IPS-18c (cell line): ENCODE measurements around the gene CAMK2B.

Experiments
- H3K4me3 ChIP-seq: 2 replicates; pipeline ENCODE4 v1.7.0; 2013; ENCODE audit warnings: low read depth, mild to moderate bottlenecking, low read length, moderate library complexity; ENCODE audit not compliant: insufficient read depth
- H3K9me3 ChIP-seq: one replicate; pipeline ENCODE4 v1.6.1; 2013; ENCODE audit warnings: mild to moderate bottlenecking, low read length, moderate library complexity; ENCODE audit not compliant: control insufficient read depth, insufficient read depth

The CAMK2B gene

DNA sequence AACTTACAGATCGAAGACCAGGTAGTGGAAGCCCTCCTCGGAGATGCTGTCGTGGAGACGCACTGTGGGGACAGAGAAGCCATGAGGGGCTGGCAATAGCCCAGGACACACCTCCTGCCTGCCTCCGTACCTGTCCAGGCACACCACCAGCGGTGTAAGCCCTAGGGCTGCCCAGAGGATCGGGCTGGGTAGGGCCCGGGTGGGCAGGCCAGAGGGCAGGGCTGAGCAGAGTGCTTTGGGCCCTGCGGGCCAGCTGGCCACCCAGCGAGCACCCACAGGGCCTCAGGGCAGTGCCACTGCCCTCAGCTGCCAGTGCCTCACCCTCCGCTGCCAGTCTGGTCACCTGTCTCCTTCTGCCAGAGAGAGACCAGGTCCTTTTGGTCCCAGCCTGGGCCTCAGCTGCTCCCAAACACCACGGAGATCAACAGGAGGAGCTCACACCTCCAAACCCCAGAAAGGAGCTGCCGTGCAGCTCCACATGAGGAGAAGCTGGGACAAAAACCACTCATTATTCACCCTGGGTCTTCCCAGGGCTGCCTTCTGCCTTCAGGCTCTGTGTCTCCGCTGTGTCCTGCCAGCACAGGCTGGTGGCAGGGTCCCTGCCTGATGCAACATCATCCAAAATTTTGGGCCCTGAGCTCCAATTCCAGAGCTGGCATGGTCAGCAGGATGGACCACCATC is 66.4 kb downstream of the CAMK2B start:
- H3K9me3 ChIP-seq, result no peaks in the 10 kb centered on the region
- H3K4me3 ChIP-seq, result no peak overlapping the region

DNA sequence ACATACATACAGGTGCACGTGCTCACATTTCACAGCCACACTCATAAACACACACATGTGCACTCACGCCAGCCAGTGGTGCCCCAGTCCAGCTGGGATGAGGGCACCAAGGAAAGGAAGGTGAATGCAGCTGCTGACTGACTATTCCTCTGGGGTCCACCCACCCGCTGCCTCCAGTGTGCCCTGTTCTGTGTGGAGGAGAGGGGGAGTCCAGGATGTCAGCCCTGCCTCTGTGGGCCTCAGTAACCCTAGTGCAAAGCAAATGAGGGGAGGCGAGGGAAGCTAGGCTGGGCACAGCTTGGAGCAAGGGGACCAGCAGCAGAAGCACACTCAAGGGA is 67.0 kb downstream of the CAMK2B start:
- Histone ChIP-seq H3K4me3 (no peak overlapping the region), H3K9me3 (no peaks in the 10 kb centered on the region)

DNA sequence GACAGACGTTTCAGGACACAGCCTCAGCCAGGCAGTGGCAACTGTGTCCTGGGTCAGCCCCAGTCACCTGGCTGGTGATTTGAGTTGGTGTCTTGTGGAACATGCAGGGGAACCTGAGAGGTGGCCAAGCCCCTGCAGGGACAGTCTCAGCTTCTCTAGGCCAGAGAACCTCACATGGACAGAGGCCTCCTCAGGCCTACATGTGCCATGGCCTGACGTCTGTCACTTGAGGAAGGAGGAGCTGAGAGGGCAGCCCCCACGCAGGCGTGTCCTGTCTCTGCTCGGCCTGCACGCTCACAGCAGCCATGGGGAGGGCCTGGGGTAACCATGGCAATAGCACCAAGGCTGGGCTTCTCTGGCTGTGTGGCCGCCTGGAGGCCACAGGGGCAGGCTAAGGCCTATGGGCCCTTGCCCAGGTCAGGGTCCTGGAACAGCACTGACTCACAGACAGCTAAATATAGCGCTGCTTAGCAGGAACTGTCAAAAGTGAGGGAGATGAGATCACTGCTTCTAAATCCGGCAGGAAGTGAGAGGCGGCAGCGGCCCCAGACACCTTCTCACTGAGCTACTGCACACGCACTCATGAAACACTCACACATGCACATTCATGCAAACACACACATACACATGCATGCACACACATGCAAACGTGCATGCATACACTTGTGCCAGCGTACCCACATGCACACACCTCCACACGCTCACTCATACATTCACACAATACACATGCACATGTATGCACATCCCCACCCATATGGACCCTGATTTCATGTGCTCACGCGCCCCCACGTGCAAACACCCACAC is 67.6 kb downstream of the CAMK2B start:
- H3K9me3 ChIP-seq, result no peaks in the 10 kb centered on the region
- no peak overlapping the region for H3K4me3 ChIP-seq

DNA sequence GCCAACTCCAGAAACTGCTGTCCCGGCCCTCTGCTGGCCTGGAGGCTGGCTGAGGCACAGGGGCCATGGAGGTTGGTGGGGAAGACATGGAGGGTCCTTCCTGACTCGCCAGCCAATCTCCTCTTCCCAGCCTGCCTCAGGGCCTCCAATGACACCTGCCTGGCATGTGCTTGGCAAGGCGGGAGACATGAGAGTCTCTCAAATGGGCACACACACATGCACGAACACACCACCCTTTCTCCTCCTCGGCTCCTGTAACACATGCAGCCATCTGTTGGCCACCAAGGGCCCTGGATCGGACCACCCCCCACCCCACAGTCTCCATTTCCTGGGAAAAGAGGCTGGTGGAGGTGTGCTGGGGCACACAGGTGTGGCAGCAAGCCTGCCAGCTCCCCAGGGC is 68.2 kb downstream of the CAMK2B start:
- no peaks in the 10 kb centered on the region for H3K9me3 ChIP-seq

DNA sequence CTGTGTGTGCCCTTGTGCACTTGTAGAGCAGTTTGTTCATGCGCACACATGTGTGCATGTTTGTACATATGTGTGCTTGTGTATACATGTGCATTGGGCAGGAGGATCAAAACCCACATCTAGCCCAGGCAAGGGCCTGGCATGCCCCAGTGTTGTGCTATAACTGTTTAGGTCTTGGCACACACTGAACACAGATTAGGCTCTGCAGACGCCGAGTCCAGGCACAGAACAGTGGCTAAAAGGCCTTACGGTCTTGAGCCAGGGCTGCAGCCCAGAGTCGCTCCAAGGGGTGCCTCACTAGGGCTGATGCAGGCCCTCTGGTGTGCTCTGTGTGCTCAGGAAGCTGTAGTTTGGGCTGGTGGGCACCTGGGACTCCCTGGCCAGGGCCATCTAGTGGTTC is 68.9 kb downstream of the CAMK2B start:
- Histone ChIP-seq H3K9me3 (no peaks in the 10 kb centered on the region), H3K4me3 (no peak overlapping the region)

More for the DNA sequence above, 68.2 kb downstream of the CAMK2B start:
- no peak overlapping the region for H3K4me3 ChIP-seq

DNA sequence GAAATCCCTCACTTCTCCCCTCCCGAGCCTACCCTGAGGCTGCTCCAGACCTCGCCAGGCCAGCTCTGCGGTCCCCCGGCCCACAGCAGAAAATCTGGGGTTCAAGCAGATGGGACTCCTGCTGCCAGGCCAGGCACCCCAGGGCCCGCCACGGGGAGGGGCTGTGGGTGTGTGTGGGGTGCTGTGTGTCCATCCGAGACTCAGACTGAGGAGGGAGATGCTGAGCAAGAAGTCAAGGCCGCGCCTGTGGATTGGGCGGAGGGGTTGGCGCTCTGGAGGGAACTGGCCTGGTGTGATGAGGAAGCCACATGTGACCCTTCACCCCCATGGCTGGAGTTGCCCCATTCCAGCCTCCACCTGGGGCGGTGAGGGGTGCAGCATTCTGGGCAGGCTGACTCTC is 73.5 kb downstream of the CAMK2B start:
- Histone ChIP-seq H3K4me3 (no peak overlapping the region), H3K9me3 (no peaks in the 10 kb centered on the region)

DNA sequence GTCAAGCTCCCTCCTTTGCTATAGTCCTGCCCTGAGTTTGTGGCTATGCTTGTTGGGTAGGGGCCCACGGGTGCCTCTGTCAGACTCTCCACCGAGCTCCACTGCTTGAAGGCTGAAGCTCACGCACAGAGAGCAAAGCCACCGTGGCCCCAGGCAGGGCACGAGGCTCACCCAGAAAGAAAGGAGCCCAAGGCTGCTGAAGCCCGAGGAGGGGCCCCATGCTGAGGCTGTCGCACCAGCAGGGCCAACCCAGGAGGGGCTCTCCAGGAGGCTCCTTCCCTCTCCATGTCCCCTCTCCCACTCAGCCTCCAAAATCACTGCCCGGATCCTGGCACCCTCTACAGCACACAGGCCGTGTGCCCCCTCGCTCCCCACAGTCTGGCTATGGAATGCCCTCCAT is 74.1 kb downstream of the CAMK2B start:
- H3K9me3 ChIP-seq, result no peaks in the 10 kb centered on the region
- no peak overlapping the region for H3K4me3 ChIP-seq

DNA sequence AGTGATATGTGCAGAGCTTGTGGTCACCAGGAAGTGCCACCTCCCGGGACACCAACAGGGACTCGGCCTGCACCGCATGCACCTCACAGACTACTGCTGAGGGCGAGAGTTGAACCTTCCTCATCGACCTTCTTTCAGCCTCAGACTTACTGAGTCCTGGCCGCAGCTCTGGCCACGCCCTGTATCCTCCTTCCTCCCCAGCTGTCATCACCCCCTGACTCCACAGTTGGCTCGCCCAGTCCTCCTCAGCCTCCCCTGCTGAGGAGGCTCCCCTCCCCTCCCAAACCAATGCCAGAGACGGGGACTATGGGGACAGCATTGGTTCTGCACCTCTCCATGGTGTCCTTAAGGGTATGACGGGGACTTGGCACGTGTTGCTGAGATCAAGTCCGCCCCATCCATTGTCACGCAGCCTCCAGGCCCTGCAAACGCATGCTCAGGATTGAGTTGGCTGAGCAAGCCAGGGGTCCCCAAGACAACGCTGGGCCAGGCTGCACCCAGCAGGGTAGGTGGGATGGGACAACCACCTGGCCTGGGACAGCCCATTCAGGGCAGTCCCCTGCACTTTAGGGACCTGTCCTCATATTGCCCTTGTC is 75.7 kb downstream of the CAMK2B start:
- Histone ChIP-seq H3K4me3 (no peak overlapping the region), H3K9me3 (no peaks in the 10 kb centered on the region)

DNA sequence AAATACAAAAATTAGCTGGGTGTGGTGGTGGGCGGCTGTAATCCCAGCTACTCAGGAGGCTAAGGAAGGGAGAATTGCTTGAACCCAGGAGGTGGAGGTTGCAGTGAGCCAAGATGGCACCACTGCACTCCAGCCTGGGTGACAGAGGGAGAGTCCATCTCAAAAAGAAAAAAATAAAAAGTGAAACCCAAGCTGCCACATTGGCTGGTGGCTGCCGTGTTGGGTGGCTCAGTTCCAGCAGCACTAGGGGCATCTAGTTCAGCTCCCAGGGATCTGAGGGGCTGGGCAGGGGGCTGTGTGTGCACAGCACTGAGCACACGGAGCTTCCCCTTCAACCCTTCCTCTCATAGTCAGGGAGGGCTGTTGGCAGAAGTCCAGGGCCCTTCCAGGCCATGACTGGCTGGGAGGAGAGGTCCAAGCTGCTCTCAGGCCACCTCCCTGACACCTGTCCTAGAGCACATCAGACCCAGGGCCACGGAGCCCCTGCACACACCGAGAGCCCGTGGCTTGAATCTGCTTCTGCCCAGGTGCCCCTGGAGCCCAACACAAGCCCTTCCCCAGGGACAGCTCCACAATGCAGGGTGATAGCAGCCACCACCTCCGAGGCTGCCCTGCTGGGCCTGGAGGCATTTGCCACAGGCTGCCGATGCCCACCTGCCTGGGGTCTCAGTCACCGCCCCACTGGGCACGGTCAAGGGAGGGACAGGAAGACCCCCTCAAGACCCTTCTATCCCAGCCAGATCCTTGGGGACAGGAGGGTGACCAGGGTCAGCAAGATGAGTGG is 77.3 kb downstream of the CAMK2B start:
- no peaks in the 10 kb centered on the region for H3K9me3 ChIP-seq
- H3K4me3 ChIP-seq, result no peak overlapping the region

DNA sequence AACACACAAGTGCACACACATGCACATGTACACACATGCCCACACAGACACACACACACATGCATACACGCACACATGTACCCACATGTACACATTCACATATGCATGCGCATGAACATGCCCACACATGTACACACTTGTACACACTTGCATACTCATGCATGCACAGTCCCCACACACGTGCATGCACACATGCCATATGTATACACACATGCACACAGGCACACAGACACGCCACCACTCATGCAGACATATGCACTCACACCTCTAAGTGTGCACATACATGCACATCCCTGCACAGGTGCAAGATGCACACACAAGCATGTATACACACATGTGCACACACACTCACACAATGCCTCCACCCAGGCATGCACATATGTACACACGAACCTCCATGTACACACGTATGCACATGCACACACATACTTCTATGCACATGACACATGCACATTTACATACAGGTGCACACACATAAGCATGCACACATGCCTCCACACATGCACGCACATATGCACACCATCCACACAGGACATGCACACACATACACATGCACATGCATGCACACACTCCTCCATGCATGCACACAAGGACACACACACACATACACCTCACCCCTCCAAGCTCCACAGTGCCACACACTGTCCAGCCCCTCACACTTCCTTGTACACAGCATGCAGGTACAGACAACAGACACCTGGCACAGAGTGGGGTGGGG is 78.8 kb downstream of the CAMK2B start:
- no peaks in the 10 kb centered on the region for H3K9me3 ChIP-seq
- no peak overlapping the region for H3K4me3 ChIP-seq

DNA sequence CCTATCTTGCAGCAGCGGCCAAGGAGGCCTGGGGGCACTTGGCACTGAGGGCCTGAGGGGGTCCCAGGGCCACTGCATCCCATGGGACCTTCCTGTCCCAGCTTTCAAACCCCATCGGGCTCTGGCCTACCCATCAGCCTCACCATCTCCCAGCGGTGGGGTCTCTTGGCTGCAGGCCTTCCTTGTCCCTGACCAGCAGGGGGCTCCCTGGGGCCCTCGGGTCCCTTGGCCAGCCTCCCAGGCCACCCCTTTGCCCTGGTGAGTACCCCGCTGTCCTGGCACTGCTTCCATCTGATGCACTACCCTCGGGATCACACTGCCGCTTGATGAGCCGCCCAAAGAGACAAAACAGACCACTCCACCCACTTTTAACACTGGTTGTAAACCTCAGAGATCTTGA is 81.1 kb downstream of the CAMK2B start:
- H3K9me3 ChIP-seq, result no peaks in the 10 kb centered on the region

DNA sequence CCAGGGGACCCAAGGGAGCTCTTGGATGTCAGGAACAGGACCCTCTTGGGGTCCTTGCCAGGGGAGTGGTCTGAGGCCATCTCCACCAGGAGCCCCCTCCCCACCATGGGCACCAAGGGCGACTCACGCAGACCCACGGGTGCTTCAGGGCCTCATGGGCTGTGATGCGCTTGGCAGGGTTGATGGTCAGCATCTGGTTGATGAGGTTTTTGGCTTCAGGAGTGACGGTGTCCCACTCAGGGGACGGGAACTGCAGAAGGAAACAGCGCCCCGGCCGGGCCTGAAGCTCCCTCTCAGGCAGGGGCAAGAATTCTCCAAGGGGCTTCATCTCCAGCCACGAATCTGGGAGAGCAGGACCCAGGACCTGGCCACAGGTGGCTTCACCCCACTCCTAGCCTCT is 83.3 kb downstream of the CAMK2B start:
- Histone ChIP-seq H3K4me3 (no peak overlapping the region), H3K9me3 (no peaks in the 10 kb centered on the region)

More for the DNA sequence above, 81.1 kb downstream of the CAMK2B start:
- H3K4me3 ChIP-seq, result no peak overlapping the region

DNA sequence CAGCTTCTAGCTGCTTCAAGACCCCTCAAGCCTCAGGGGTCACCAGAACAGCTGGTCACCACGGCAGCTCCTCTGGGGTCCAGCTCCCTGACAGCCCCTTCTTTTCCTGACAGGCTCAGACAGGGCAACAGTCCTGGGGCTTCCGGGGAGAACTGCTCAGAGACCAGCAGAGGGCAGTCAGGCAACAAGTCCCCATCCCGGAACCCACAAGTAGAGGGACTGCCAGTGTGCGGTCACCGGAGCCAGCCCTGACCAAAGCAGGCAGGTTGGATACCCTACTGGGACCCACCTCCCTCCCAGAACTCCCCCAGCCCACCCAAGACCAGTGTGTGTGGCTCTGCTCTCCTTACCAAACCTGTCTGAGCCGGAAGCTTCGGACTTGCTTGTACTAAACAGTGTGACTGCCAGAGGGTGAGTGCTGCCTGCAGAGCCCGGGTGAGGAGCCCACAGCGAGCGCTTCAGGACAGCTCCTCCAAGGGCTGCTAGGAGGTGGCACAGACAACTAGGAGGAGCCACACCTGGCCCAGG is 84.3 kb downstream of the CAMK2B start:
- Histone ChIP-seq H3K4me3 (no peak overlapping the region), H3K9me3 (no peaks in the 10 kb centered on the region)

DNA sequence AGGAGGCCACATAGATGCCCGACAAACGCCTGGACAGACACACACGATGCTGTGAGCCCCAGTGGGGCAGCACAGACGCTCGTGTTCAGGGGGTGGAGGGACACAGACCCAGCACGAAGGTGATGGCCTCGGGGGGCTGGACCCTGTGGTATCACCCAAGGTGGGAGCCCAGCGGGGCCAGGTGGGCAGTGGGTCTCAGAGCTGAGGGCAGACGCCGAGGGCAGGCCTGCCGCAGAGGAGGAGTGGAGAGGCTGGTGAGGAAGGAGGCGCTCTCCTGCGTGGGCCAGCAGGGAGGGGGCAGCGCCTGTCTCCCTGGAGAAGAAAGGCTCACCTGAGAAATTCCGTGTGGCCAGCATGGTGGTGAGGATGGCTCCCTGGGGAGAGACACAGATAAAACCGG is 85.0 kb downstream of the CAMK2B start:
- no peak overlapping the region for H3K4me3 ChIP-seq
- H3K9me3 ChIP-seq, result no peaks in the 10 kb centered on the region

DNA sequence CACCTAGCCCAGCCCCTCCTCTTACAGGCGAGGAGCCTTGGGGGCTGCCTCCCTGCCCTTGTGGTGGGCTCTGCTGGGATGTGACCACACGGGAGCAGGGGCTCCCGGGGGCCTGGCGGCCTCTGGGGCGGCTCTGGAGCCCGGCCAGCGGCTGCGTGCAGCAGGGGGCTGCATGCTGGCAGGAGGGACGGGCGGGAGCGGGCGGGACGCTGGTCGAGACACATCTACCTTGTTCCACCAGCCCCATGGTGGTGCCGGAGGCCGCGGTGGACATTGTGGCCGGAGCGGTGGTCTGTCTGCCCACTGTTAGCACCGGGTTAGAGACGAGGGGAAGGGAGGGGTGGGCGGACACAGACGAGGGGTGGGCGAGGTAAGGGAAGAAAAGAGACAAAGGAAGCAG is 86.0 kb downstream of the CAMK2B start:
- no peak overlapping the region for H3K4me3 ChIP-seq
- H3K9me3 ChIP-seq, result no peaks in the 10 kb centered on the region

DNA sequence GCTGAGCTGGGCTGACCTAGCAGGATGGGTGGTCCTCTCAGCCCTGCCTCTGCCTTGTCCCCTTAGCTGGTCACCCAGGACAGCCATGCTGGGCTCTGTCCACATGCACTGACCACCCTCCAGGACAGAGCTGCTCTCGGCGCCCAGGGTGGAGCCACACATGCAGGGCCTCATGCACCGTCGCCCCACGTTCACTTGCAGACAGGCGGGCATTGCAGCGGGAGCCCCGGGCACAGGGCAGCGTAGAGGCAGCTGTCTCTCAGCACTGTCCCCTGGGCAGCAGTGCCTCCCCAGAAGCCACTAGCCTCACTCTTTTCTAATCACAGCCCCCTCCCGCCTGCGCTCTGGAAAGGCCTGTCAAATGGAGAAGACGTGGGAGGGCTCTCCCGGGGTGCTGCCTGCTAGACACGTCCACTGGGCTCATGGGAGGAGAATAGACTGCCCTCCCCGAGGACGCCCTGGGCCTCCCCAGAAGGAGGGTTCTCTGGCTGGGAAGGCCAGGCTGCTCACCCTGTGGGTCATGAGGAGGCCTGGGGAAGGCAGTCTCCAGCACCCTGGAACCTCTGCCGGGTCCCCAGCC is 87.2 kb downstream of the CAMK2B start:
- Histone ChIP-seq H3K9me3 (no peaks in the 10 kb centered on the region), H3K4me3 (no peak overlapping the region)

DNA sequence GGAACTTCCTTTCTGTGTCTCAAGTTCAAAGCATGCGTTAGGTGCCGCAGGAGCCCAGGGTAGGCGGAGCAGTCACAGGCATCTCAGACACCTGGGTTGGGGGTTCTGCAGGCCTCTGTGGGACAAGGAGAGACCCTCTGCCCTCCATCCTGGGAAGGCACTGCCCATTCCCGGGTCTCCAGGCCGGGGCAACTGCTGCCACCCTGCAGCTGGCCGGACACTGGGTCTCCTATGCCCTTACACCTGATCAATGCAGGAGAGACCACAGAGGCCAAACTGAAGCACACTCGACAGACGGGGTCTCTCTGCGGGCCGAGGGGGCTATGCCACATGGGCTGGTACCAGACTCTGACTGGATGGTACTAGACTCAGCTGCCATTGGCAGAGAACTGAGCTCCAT is 87.7 kb downstream of the CAMK2B start:
- no peak overlapping the region for H3K4me3 ChIP-seq

More for the DNA sequence above, 87.7 kb downstream of the CAMK2B start:
- no peaks in the 10 kb centered on the region for H3K9me3 ChIP-seq
